ENCODE measurements around the gene MRPL39.
"Not testable (repeated sequence)": the region's sequence is repeated elsewhere in the genome, so short reads cannot be mapped to it uniquely, and the experiment has no call there.

The MRPL39 gene

DNA sequence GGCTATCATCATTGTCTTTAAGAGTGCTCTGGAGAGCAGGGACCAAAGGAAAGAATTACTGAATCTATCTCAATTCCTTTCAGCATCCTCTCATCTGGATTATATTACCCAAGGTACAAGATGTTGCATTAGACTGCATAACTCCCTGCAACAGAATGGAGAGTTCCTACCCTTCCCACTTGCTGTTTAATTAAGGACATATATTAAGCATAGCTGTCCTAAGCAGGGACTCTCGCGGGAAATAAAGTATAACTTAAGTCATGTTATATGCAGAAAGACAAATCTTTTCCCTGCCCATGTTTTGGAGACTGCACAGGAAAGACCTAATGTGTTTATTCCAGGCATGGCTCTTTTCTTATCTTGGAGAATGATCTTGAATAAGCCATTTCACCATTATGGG is 25.0 kb upstream of the MRPL39 start:
- no peak for TF ChIP-seq CTCF (IDR thresholded peaks at IDR 0.05; ENCODE audit: low read depth, low read length, missing control alignments)

DNA sequence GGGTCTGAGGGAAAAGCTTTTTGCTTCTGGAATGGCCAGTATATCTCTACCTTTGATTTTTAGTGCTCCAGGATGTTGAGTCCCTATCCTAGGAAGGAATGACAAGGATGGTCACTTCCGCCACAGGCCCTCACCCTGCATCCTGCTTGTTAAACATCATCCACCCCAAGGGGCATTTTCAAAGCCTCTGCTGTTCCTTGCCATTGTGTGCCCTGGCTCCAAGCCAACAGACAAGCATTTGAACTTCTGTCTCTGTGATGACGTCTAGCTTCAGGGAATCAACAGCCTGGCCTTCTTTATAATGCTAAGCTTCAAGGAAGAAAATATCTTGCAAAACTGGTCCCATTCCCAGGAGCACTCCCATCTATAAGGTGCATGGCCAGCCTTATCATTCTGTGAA is 19.5 kb upstream of the MRPL39 start:
- TF ChIP-seq CTCF (IDR thresholded peaks at IDR 0.05; ENCODE audit: low read depth, low read length, missing control alignments) = no peak
- DNase-seq (ENCODE audit: low read depth) = no peak

More for the DNA sequence above, 25.0 kb upstream of the MRPL39 start:
- no peak for DNase-seq (ENCODE audit: low read depth)
- H3K4me3 ChIP-seq (ENCODE audit: low read depth, low read length) = no peak overlapping the region

DNA sequence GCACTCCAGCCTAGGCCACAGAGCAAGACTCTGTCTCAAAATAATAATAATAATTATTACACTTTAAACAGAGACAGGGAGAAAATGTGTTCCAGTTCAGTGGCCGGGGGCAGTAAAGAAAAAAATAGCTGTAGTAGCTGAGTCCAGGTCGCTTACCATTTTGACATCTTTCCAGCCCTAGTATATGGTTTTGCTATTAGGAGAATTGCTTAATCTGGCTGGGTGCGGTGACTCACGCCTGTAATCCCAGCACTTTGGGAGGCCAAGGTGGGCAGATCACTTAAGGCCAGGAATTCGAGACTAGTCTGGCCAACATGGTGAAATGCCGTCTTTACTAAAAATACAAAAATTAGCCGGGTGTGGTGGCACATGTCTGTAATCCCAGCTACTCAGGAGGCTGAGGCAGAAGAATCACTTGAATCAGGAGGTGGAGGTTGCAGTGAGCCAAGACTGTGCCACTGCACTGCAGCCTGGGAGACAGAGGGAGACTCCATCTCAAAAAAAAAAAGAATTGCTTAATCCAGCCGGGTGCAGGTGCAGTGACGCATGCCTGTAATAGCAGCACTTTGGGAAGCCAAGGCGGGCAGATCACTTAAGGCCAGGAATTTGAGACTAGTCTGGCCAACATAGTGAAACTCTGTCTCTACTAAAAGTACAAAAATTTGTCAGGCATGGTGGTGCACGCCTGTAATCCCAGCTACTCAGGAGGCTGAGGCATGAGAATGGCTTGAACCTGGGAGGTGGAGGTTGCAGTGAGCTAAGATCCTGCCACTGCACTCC is 18.7 kb upstream of the MRPL39 start:
- not testable (repeated sequence) for DNase-seq (ENCODE audit: low read depth); H3K4me3 ChIP-seq (ENCODE audit: low read depth, low read length)

More for the DNA sequence above, 19.5 kb upstream of the MRPL39 start:
- no peak overlapping the region for H3K4me3 ChIP-seq (ENCODE audit: low read depth, low read length)

DNA sequence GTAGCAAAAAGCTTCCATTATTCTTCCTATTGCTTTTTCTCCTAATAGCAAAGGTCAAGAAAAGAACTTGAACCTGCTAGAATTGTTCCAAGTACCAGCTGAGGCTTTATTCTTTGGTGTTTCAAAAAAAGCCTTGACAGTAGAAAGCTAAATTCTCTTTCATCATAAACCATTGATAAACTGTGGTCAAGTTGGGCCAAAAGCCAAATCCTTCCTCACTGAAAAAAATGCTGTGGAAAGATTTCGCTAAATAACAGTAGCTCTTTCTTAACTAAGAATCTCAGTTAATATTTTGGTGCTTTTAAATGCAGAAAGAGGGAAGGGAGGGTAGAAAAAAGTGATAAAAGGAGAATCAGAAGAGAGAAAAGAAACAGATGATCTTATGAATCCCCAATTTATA is 17.8 kb upstream of the MRPL39 start:
- no peak overlapping the region for H3K4me3 ChIP-seq (ENCODE audit: low read depth, low read length)
- no peak for DNase-seq (ENCODE audit: low read depth)
- TF ChIP-seq CTCF (IDR thresholded peaks at IDR 0.05; ENCODE audit: low read depth, low read length, missing control alignments) = no peak

GRCh38 chr21:25624511-25624910 is 17.2 kb upstream of the MRPL39 start:
- DNase-seq (ENCODE audit: low read depth) = no peak
- H3K4me3 ChIP-seq (ENCODE audit: low read depth, low read length) = no peak overlapping the region
- TF ChIP-seq CTCF (IDR thresholded peaks at IDR 0.05; ENCODE audit: low read depth, low read length, missing control alignments) = no peak

- no peak for DNase-seq (ENCODE audit: low read depth)
- H3K4me3 ChIP-seq (ENCODE audit: low read depth, low read length) = no peak overlapping the region
- no peak for TF ChIP-seq CTCF (IDR thresholded peaks at IDR 0.05; ENCODE audit: low read depth, low read length, missing control alignments)
These were observed 11.9 kb upstream of the MRPL39 start for GRCh38 chr21:25619198-25619597.

DNA sequence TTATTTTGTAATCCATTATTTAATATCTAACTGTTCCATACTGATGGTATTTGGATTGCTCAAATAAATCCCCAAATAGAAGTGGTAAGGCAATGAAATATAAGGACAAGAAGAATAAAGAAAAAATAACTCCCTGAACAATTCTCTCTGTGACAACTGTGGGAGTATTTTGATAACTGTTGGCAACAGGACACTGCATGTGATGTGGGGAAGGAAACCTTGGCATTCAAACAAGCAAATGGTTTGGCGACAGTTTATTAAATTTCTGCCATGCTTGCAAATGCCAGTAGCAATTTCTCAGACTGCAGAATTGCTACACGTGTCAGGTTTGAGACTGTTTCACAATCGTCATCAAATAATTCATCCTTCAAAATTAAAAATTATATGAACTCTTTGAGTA is 8.6 kb upstream of the MRPL39 start:
- no peak for TF ChIP-seq CTCF (IDR thresholded peaks at IDR 0.05; ENCODE audit: low read depth, low read length, missing control alignments)
- H3K4me3 ChIP-seq (ENCODE audit: low read depth, low read length) = no peak overlapping the region

More for the DNA sequence above, 8.6 kb upstream of the MRPL39 start:
- no peak for DNase-seq (ENCODE audit: low read depth)
